Thyroid gland (tissue), 4 donors: Measurements from ENCODE around the gene NOTCH4.

Source experiments
- CTCF ChIP-seq, 6 experiments: fragments of 200-600 bp in 3 of 6; fragments of 450-650 bp in 3 of 6; sonication (generic) in 3 of 6; IDR thresholded peaks; one replicate each; pipeline ENCODE4 v1.5.1; 2016 to 2019; ENCODE audit warnings: antibody characterized with exemption in 6 of 6, mild to moderate bottlenecking in 2 of 6, inconsistent platforms in 1 of 6, moderate library complexity in 1 of 6
- POLR2A ChIP-seq, 2 donors: fragments of 450-650 bp; IDR thresholded peaks; one replicate each; pipeline ENCODE4 v1.6.1; 2017; ENCODE audit warnings: antibody characterized with exemption in 2 of 2, mild to moderate bottlenecking in 2 of 2, moderate library complexity in 1 of 2

- TF ChIP-seq POLR2A (IDR thresholded peaks at IDR 0.05) (no peak), CTCF (IDR thresholded peaks at IDR 0.05) (no peak)
These were observed 1.3 kb downstream of the NOTCH4 start for GRCh38 chr6:32222333-32223230.
